AML-193 (cell line): ENCODE measurements around the gene LRRFIP1.
"Not testable (repeated sequence)": the region's sequence is repeated elsewhere in the genome, so short reads cannot be mapped to it uniquely, and the experiment has no call there.

Experiments used
- DNase-seq, 2 experiments: peaks; one replicate each; lab custom pipeline; 2025; lab: John Stamatoyannopoulos, UW

Gene LRRFIP1

GRCh38 chr2:237746302-237747080 lies 119.1 kb downstream of the LRRFIP1 start:
- DNase-seq = no peak

- DNase-seq = no peak
These were observed 119.8 kb downstream of the LRRFIP1 start for GRCh38 chr2:237747189-237747588.

GRCh38 chr2:237749002-237749401 lies 121.6 kb downstream of the LRRFIP1 start:
- no peak for DNase-seq

DNA sequence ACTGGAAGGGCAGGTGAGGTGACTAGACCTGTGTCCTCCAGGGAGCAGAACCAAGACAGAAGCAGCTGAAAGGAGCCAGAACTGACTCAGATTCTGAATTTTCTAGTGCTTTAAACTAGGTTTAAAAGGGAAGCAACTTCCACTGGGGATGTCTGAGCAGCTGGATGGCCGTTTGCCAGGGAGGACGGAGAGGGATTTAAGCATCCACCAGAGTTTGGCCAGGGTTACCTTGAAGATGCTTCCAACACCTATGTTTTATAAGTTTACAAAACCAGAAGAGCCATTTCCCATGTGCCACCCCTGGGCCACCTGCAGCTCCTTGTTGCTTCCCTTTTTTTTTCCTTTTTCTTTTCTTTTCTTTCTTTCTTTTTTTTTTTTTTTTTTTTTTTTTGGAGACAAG lies 122.6 kb downstream of the LRRFIP1 start:
- DNase-seq = no peak

DNA sequence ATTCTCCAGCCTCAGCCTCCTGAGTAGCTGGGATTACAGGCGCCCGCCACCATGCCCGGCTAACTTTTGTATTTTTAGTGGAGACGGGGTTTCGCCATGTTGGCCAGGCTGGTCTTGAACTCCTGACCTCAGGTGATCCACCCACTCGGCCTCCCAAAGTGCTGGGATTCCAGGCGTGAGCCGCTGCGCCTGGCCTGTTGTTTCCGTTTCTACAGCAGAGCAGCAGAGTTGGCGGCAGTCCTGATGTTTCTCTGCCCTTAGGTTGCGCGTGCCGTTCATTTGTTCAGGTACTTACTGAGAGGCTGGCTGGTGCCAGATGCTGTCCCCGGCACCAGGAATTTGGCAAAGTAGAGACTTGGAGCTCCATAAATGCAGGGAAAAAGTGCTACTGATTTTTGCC lies 123.1 kb downstream of the LRRFIP1 start:
- not testable (repeated sequence) for DNase-seq

- no peak for DNase-seq
These were observed 125.4 kb downstream of the LRRFIP1 start for GRCh38 chr2:237752761-237753165.

DNA sequence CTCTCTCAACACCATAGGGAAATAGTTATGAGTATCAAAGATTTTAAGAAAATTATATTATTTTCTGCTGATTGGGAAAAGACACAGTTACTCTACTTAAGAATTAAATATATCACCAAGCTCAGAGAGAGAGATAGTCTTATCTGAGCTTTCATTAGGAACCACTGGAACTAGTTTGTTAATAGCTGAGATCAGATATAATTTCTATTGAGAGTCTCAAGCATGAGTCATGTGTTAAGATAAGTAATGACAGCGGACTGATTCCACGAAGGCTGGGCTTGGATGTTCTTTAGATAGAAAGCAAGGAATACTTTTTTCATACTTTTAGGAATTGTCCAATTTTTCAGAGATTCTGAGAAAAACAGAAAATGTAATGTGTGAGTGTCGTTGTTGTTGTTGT lies 126.8 kb downstream of the LRRFIP1 start:
- no peak for DNase-seq

GRCh38 chr2:237754626-237755248 lies 127.3 kb downstream of the LRRFIP1 start:
- DNase-seq = no peak

DNA sequence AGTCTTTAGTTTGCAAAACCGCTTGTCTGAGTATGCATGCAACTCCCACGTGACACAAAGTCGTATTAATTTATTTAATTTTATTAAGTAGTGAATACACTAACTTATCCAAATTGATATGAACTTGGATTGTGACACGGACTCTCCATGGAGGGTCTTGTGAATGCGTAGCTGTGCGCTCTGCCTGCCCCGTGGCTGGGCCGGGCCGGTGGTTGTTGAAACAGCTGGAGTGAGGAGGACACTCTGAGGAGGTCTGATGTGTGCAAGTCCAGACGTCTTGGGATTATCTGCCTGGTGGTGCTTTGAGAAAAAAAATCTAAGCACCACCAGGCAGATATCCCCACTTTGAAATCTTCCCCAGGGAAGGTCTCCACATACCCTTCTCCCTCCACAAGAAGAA lies 130.2 kb downstream of the LRRFIP1 start:
- no peak for DNase-seq

DNA sequence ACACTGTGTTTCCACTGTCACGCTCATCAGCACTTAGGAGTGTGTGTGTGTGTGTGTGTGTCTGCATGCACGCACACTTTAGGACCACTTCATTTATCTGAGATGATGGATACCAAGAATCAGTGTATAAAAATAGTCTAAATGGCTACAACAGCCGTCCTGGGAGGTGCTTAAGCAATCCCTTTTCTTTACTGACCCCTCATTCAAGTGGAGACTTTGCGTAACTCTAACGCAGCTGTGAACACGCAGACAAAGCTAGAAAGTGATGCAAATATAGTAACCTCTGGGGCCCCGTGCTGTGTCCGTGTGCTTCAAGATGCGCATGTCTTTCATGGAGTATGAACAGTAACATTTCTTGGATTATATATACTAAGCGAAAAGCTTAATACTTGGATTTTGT lies 130.8 kb downstream of the LRRFIP1 start:
- DNase-seq = no peak

DNA sequence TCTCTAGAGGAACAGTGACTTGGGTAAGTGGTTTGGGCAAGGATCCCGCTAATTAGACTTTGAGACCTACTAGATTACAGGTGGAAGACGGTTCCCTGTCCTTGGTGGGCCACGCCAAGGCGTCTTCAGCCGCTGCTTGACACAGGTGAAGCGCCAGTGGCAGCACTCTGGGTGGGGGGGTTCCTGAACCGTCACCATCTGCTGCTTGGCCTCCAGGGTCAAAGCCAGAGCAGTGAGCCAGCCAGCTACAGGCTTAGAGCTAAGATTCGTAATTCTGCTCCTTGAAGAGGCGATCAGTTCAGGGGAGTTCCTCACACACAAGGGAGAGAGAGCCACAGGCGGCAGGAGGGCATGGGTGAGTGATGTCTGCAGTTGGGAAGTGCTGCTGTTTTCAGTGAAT lies 131.8 kb downstream of the LRRFIP1 start:
- DNase-seq = no peak

- DNase-seq = no peak
These were observed 133.4 kb downstream of the LRRFIP1 start for GRCh38 chr2:237760506-237761502.

- DNase-seq = not testable (repeated sequence)
These were observed 135.2 kb downstream of the LRRFIP1 start for GRCh38 chr2:237762291-237763182.

- no peak for DNase-seq
These were observed 136.4 kb downstream of the LRRFIP1 start for GRCh38 chr2:237763812-237764211.

- DNase-seq = not testable (repeated sequence)
These were observed 137.7 kb downstream of the LRRFIP1 start for GRCh38 chr2:237765122-237765521.

GRCh38 chr2:237765875-237766274 lies 138.5 kb downstream of the LRRFIP1 start:
- DNase-seq = no peak

- no peak for DNase-seq
These were observed 139.0 kb downstream of the LRRFIP1 start for GRCh38 chr2:237766340-237766739.

DNA sequence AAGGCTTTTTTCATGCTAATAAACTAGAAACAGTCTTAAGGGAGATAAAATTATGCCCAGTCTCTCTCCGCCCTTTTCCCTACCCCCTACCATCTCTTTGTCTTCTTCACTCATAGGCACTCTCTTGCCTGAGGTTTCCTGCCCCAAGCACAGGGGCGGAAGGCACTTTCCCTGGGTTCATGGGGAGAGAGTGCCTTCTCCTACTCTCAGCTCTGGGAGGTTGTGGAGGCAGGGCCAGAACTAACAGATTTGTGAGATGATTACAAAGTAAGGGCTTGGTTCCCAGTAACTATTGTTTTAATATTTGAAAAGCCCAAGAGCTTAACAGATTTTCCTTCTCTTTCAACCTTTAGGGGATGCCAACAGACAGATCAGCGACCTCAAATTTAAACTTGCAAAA lies 145.1 kb downstream of the LRRFIP1 start:
- DNase-seq = no peak

DNA sequence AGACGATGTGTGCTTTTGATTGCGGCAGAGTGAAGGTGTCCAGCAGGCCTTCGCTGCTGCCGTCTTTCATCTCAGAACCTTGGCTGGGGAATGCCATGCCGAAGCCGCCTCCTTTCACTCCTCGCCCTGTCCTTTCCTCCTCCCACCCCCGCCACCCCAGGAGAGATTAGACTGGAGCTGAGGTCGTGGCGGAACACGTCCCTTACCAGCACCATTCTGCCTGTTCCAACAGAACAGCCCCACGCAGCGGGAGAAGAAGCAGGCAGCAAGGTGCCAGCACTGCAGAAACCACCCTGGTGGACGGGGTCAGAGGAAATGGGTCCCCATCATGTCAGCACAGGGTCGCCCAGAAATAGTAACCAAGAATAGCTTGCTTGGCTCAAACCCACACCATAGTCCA lies 146.4 kb downstream of the LRRFIP1 start:
- DNase-seq = no peak

DNA sequence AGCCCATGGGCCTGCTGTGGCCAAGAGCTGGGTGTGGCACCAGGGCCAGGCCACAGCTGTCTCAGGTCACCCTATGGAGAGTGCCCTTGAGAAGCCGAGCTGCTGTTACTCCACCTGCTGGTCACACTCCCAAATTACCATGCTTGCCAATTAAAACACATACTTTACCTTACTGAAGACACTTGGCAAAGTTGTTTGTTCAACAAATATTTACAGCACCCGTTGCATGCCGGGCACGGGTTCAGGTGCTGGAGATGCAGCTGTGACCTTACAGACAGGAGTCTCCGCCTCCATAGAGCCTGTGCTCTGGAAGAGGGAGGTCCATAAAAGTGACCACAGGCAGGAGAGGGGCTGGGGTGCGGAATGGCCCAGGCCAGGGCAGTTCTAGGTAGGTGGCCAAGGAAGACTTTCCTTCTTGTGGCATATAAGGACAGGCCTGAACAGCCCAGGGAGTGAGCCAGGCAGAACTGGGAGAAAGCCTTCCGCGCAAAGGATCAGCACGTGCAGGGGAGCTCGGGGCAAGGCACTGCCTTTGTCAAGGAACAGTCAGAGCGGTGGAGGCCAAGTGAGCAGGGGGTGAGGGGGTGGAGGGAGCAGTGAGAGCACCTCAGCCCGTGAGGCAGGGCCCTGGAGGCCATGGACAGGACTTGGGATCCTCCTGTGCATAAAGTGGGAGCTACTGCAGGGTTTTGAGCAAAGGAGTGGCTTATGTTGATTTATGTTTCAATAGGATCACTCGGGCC lies 147.6 kb downstream of the LRRFIP1 start:
- peak; percentile 39 to 52 for DNase-seq

GRCh38 chr2:237779521-237779920 lies 152.1 kb downstream of the LRRFIP1 start:
- DNase-seq = no peak
